ENCODE data around the gene GGCT.

GGCT gene

GRCh38 chr7:30549931-30550493 lies 45.4 kb upstream of the GGCT start:
- no peak overlapping the region for H2BK12ac ChIP-seq (ENCODE audit: low read length)
- DNase-seq (ENCODE audit: low spot score): peak; percentile 27
- no peaks in the 10 kb centered on the region for H3K36me3 ChIP-seq (replicated peaks in 1 of 2; ENCODE audit: control insufficient read depth in 2 of 2, insufficient read depth in 2 of 2, low read length in 2 of 2)
- H3K27me3 ChIP-seq (ENCODE audit: control insufficient read depth in 3 of 3, insufficient read depth in 3 of 3, low read depth in 1 of 3, low read length in 3 of 3): no peaks in the 10 kb centered on the region
- H3K4me3 ChIP-seq (ENCODE audit: low read length in 2 of 2): no peak overlapping the region
- peak overlapping the region; percentile 3 for H3K27ac ChIP-seq (replicated peaks; ENCODE audit: low read length)
- H3K18ac ChIP-seq (ENCODE audit: low read length): no peak overlapping the region
- peaks cover 0 to 4% of the 10 kb centered on the region in 2 donors for H3K9me3 ChIP-seq (replicated peaks in 1 of 2; ENCODE audit: control insufficient read depth in 2 of 2, insufficient read depth in 1 of 2, low read depth in 1 of 2, low read length in 2 of 2)
- H3K4me2 ChIP-seq (ENCODE audit: insufficient read depth, low read length, poor library complexity, severe bottlenecking): no peak overlapping the region
- no peak overlapping the region for H2AK5ac ChIP-seq (ENCODE audit: low read depth, low read length)
- H3K14ac ChIP-seq (ENCODE audit: low read length): no peak overlapping the region
- no peak overlapping the region for H2AFZ ChIP-seq (ENCODE audit: low read length)
- no peak overlapping the region for H3K23ac ChIP-seq (ENCODE audit: low read depth, low read length, poor library complexity)
- no CpG with 5 or more reads among the region's 7 CpGs for WGBS, 2 donors (ENCODE audit: extremely low coverage in 2 of 2, insufficient read length in 2 of 2, insufficient replicate concordance in 1 of 2)
- H3K4ac ChIP-seq (ENCODE audit: low read length): no peak overlapping the region
- no peak overlapping the region for H2BK120ac ChIP-seq (ENCODE audit: low read depth, low read length)
- no peak overlapping the region for H2BK5ac ChIP-seq (ENCODE audit: low read length)
- H2BK15ac ChIP-seq (ENCODE audit: low read length): no peak overlapping the region
- H3K79me1 ChIP-seq (ENCODE audit: low read depth, low read length): no peaks in the 10 kb centered on the region
- peaks cover 3 to 11% of the 10 kb centered on the region in 2 donors for H3K4me1 ChIP-seq (ENCODE audit: control insufficient read depth in 2 of 2, insufficient read depth in 1 of 2, low read depth in 1 of 2, low read length in 2 of 2)
- no peak overlapping the region for H4K91ac ChIP-seq (ENCODE audit: low read depth, low read length, poor library complexity)
- no peak overlapping the region for H3K9ac ChIP-seq (ENCODE audit: low read depth, low read length, poor library complexity)
- H4K8ac ChIP-seq (ENCODE audit: low read depth, low read length): no peak overlapping the region

GRCh38 chr7:30548845-30549244 lies 44.2 kb upstream of the GGCT start:
- Histone ChIP-seq H4K91ac (ENCODE audit: low read depth, low read length, poor library complexity) (no peak overlapping the region), H2AK5ac (ENCODE audit: low read depth, low read length) (no peak overlapping the region), H3K23ac (ENCODE audit: low read depth, low read length, poor library complexity) (no peak overlapping the region), H3K18ac (ENCODE audit: low read length) (no peak overlapping the region), H3K9ac (ENCODE audit: low read depth, low read length, poor library complexity) (no peak overlapping the region), H4K8ac (ENCODE audit: low read depth, low read length) (no peak overlapping the region), H2AFZ (ENCODE audit: low read length) (peak overlapping the region; percentile 87), H2BK5ac (ENCODE audit: low read length) (no peak overlapping the region), H3K4ac (ENCODE audit: low read length) (no peak overlapping the region), H3K27ac (replicated peaks; ENCODE audit: low read length) (peak overlapping the region; percentile 83), H3K4me2 (ENCODE audit: insufficient read depth, low read length, poor library complexity, severe bottlenecking) (no peak overlapping the region), H3K4me3 (ENCODE audit: low read length in 2 of 2) (no peak overlapping the region), H3K79me1 (ENCODE audit: low read depth, low read length) (no peaks in the 10 kb centered on the region), H3K4me1 (ENCODE audit: control insufficient read depth in 2 of 2, insufficient read depth in 1 of 2, low read depth in 1 of 2, low read length in 2 of 2) (peaks cover 3 to 11% of the 10 kb centered on the region in 2 donors), H3K36me3 (replicated peaks in 1 of 2; ENCODE audit: control insufficient read depth in 2 of 2, insufficient read depth in 2 of 2, low read length in 2 of 2) (no peaks in the 10 kb centered on the region), H3K14ac (ENCODE audit: low read length) (no peak overlapping the region), H2BK120ac (ENCODE audit: low read depth, low read length) (no peak overlapping the region), H2BK12ac (ENCODE audit: low read length) (no peak overlapping the region), H3K9me3 (replicated peaks in 1 of 2; ENCODE audit: control insufficient read depth in 2 of 2, insufficient read depth in 1 of 2, low read depth in 1 of 2, low read length in 2 of 2) (no peaks in the 10 kb centered on the region), H2BK15ac (ENCODE audit: low read length) (no peak overlapping the region), H3K27me3 (ENCODE audit: control insufficient read depth in 3 of 3, insufficient read depth in 3 of 3, low read depth in 1 of 3, low read length in 3 of 3) (no peaks in the 10 kb centered on the region)
- no CpG with 5 or more reads among the region's 6 CpGs for WGBS, 2 donors (ENCODE audit: extremely low coverage in 2 of 2, insufficient read length in 2 of 2, insufficient replicate concordance in 1 of 2)
- DNase-seq (ENCODE audit: low spot score): peak; percentile 73

DNA sequence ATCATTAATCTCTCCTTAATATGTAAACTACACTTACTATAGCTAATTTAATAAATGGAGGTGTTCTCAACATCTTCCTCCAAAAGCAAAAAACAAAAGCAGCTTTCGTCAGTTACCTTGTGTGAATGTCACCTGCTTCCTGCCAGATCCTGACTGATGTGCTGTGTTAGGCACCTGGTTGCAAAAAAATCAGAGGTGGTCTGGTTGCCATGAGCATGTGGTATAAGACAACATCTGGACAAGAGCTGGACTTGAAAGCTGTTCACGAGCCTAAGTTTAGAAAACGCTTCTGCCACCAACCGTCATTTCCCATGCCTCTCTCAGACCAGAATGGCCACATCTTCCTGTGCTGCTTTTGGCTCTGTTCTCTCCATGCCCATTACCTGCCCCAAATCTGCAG lies 42.0 kb upstream of the GGCT start:
- Histone ChIP-seq H3K4me1 (ENCODE audit: control insufficient read depth in 2 of 2, insufficient read depth in 1 of 2, low read depth in 1 of 2, low read length in 2 of 2) (peaks cover 3 to 11% of the 10 kb centered on the region in 2 donors), H3K9ac (ENCODE audit: low read depth, low read length, poor library complexity) (peak overlapping the region; percentile 1), H2BK5ac (ENCODE audit: low read length) (no peak overlapping the region), H3K18ac (ENCODE audit: low read length) (peak overlapping the region; percentile 67), H4K91ac (ENCODE audit: low read depth, low read length, poor library complexity) (peak overlapping the region; percentile 94), H3K27ac (replicated peaks; ENCODE audit: low read length) (no peak overlapping the region), H3K4me3 (ENCODE audit: low read length in 2 of 2) (no peak overlapping the region), H3K36me3 (replicated peaks in 1 of 2; ENCODE audit: control insufficient read depth in 2 of 2, insufficient read depth in 2 of 2, low read length in 2 of 2) (no peaks in the 10 kb centered on the region), H2BK15ac (ENCODE audit: low read length) (no peak overlapping the region), H3K14ac (ENCODE audit: low read length) (no peak overlapping the region), H2AFZ (ENCODE audit: low read length) (no peak overlapping the region), H2AK5ac (ENCODE audit: low read depth, low read length) (no peak overlapping the region), H3K23ac (ENCODE audit: low read depth, low read length, poor library complexity) (no peak overlapping the region), H3K79me1 (ENCODE audit: low read depth, low read length) (no peaks in the 10 kb centered on the region), H3K4ac (ENCODE audit: low read length) (no peak overlapping the region), H4K8ac (ENCODE audit: low read depth, low read length) (no peak overlapping the region), H2BK120ac (ENCODE audit: low read depth, low read length) (no peak overlapping the region), H3K9me3 (replicated peaks in 1 of 2; ENCODE audit: control insufficient read depth in 2 of 2, insufficient read depth in 1 of 2, low read depth in 1 of 2, low read length in 2 of 2) (no peaks in the 10 kb centered on the region), H2BK12ac (ENCODE audit: low read length) (peak overlapping the region; percentile 76), H3K27me3 (ENCODE audit: control insufficient read depth in 3 of 3, insufficient read depth in 3 of 3, low read depth in 1 of 3, low read length in 3 of 3) (no peaks in the 10 kb centered on the region), H3K4me2 (ENCODE audit: insufficient read depth, low read length, poor library complexity, severe bottlenecking) (no peak overlapping the region)
- DNase-seq (ENCODE audit: low spot score): no peak
- no CpG with 5 or more reads among the region's 4 CpGs for WGBS, 2 donors (ENCODE audit: extremely low coverage in 2 of 2, insufficient read length in 2 of 2, insufficient replicate concordance in 1 of 2)

DNA sequence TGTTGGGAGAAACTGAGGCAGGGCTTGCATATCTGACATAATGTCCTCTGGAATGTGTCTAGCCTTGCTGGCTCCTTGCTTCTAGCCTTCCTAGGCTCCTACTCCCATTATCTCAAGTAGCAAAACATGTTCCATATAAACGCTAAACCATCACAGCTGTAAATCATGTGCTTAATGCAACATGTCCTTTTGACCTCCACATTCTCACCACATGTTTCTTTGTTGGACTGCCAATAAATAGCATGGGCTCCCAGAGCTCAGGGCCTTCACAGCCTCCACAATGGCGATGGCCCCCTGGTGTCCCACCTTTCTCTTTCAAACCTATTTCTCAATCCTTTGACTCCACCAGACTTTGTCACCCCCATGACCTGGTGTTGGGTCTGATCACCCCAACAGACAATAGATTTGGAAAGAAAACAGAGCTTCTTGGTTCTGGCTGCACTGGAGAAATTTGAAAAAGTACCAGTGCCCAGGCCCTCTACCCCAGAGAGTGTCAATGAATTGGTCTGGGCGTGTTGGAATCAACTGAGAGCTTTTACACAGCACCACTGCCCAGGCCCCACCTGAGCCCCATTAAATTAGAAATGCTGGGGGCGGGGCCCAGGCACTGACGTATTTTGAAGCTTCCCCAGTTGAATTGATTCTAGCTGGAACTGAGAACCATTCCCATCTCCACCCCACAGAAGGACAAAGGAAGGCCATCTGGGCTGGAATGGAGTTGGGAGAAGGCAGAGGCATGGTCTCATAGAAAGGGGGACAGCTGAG lies 41.3 kb upstream of the GGCT start:
- H2BK5ac ChIP-seq (ENCODE audit: low read length): no peak overlapping the region
- no peaks in the 10 kb centered on the region for H3K9me3 ChIP-seq (replicated peaks in 1 of 2; ENCODE audit: control insufficient read depth in 2 of 2, insufficient read depth in 1 of 2, low read depth in 1 of 2, low read length in 2 of 2)
- no peaks in the 10 kb centered on the region for H3K36me3 ChIP-seq (replicated peaks in 1 of 2; ENCODE audit: control insufficient read depth in 2 of 2, insufficient read depth in 2 of 2, low read length in 2 of 2)
- no peaks in the 10 kb centered on the region for H3K79me1 ChIP-seq (ENCODE audit: low read depth, low read length)
- H3K4ac ChIP-seq (ENCODE audit: low read length): no peak overlapping the region
- no peak overlapping the region for H2BK15ac ChIP-seq (ENCODE audit: low read length)
- no peaks in the 10 kb centered on the region for H3K27me3 ChIP-seq (ENCODE audit: control insufficient read depth in 3 of 3, insufficient read depth in 3 of 3, low read depth in 1 of 3, low read length in 3 of 3)
- H2BK120ac ChIP-seq (ENCODE audit: low read depth, low read length): no peak overlapping the region
- H3K18ac ChIP-seq (ENCODE audit: low read length): no peak overlapping the region
- H3K4me3 ChIP-seq (ENCODE audit: low read length in 2 of 2): no peak overlapping the region
- H2AK5ac ChIP-seq (ENCODE audit: low read depth, low read length): no peak overlapping the region
- H3K14ac ChIP-seq (ENCODE audit: low read length): no peak overlapping the region
- no peak overlapping the region for H3K9ac ChIP-seq (ENCODE audit: low read depth, low read length, poor library complexity)
- H2AFZ ChIP-seq (ENCODE audit: low read length): no peak overlapping the region
- peaks cover 3 to 9% of the 10 kb centered on the region in 2 donors for H3K4me1 ChIP-seq (ENCODE audit: control insufficient read depth in 2 of 2, insufficient read depth in 1 of 2, low read depth in 1 of 2, low read length in 2 of 2)
- no peak for DNase-seq (ENCODE audit: low spot score)
- H4K8ac ChIP-seq (ENCODE audit: low read depth, low read length): no peak overlapping the region
- WGBS, 2 donors (ENCODE audit: extremely low coverage in 2 of 2, insufficient read length in 2 of 2, insufficient replicate concordance in 1 of 2): no CpG with 5 or more reads among the region's 5 CpGs
- H3K4me2 ChIP-seq (ENCODE audit: insufficient read depth, low read length, poor library complexity, severe bottlenecking): peak overlapping the region; percentile 3
- H3K27ac ChIP-seq (replicated peaks; ENCODE audit: low read length): no peak overlapping the region
- H3K23ac ChIP-seq (ENCODE audit: low read depth, low read length, poor library complexity): no peak overlapping the region
- no peak overlapping the region for H4K91ac ChIP-seq (ENCODE audit: low read depth, low read length, poor library complexity)
- no peak overlapping the region for H2BK12ac ChIP-seq (ENCODE audit: low read length)

Measured in neuronal stem cell (in vitro differentiated cells).